D721Med (cell line): Measurements from ENCODE around the gene CCDC85C.

Experiments
- DNase-seq: peaks from one replicate; pipeline ENCODE4 v3.0.0; 2011; ENCODE audit warnings: low spot score; ENCODE audit not compliant: insufficient read length
- FAIRE-seq: peaks from 2 replicates; lab custom pipeline; 2011; peaks lifted over from hg19 to GRCh38; lab: Jason Lieb, UNC
- CTCF ChIP-seq: IDR thresholded peaks from 2 replicates; pipeline ENCODE4 v1.5.1; 2012; ENCODE audit warnings: mild to moderate bottlenecking, control low read depth; ENCODE audit not compliant: insufficient read depth; ENCODE audit errors: missing control alignments

CCDC85C gene

GRCh38 chr14:99579903-99580571 lies 24.0 kb downstream of the CCDC85C start:
- FAIRE-seq = no peak
- DNase-seq = no peak
- TF ChIP-seq CTCF = no peak

DNA sequence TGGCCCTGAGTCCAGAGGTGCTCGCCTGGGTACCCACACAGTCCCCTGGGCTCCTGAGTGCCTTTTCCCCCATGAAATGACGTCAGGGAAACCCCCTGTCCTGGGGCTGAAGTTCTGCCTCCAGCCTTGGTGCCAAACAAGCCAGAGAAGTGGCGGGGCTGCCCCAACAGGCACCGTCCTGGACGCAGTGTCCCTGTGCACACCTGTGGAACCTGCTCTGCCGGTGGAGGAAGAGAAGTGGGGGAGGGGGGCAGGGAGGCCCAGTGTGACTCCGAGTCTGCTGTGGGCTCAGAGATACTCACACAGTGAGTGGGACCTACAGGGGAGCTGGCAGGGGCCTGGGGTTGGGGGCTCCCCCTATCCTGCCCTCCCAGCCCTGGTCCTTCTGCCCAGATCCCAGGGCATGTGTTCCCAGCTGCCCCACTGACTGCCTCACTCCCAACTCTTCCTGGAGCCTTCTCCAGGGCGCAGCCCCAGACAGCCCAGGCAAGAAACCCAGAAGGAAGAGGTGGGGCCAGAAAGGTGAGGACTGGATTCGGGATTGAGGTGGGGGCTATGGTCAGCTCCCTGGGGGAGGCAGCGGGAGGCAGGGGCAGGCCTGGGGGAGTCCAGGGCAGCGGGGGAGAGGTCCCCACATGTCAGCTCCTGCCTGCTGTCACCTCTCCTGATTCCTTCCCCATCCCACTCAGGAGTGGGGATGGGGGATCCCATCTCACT lies 24.7 kb downstream of the CCDC85C start:
- FAIRE-seq (no peak), DNase-seq (no peak)
- no peak for TF ChIP-seq CTCF

- no peak for TF ChIP-seq CTCF
- DNase-seq (no peak), FAIRE-seq (no peak)
These were observed 25.4 kb downstream of the CCDC85C start for GRCh38 chr14:99578541-99579101.

DNA sequence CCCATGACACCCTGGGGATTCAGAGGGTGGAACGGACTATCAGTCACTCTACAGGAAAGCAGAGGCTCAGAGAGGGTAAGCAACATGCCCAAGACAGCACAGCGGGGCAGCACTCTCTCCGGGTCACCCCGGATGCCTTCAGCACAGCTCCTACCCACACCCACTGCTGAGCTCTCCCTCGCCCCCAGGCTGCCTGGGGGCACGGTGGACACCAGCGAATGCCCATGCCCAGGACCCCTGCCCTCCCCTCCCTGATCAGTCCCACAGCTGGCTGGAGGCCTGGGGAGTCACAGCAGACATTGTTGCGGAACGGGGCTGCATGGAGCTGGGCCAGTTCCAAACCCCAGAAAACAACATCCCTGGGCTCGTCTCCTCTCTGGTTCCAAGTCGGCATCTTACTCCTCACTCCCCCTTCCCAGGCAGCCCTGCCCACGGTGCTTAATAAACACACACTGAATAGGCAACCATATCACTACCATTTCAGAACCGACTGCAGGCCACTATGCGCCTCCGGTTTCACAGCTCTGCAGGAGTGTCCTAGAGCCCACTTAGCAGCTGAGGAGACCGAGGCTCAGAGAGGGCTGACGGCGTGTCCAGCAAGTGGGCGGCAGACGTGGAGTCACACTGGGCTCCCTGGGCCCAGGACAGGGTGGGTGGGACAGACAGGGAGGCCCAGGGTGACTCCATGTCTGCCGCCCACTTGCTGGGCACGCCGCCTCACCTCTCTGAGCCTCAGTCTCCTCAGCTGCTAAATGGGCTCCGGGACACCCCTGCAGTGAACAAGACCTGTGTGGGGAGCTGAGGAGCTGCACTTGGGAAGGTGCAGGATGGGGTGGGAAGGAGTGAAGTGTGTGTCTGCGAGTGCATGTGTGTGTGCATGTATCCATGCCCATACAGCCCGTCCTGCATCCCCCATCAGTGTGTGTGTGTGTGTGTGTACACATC lies 27.0 kb downstream of the CCDC85C start:
- no peak for DNase-seq
- FAIRE-seq = no peak
- no peak for TF ChIP-seq CTCF

- FAIRE-seq = no peak
- no peak for DNase-seq
- TF ChIP-seq CTCF = no peak
These were observed 27.7 kb downstream of the CCDC85C start for GRCh38 chr14:99576304-99576703.

DNA sequence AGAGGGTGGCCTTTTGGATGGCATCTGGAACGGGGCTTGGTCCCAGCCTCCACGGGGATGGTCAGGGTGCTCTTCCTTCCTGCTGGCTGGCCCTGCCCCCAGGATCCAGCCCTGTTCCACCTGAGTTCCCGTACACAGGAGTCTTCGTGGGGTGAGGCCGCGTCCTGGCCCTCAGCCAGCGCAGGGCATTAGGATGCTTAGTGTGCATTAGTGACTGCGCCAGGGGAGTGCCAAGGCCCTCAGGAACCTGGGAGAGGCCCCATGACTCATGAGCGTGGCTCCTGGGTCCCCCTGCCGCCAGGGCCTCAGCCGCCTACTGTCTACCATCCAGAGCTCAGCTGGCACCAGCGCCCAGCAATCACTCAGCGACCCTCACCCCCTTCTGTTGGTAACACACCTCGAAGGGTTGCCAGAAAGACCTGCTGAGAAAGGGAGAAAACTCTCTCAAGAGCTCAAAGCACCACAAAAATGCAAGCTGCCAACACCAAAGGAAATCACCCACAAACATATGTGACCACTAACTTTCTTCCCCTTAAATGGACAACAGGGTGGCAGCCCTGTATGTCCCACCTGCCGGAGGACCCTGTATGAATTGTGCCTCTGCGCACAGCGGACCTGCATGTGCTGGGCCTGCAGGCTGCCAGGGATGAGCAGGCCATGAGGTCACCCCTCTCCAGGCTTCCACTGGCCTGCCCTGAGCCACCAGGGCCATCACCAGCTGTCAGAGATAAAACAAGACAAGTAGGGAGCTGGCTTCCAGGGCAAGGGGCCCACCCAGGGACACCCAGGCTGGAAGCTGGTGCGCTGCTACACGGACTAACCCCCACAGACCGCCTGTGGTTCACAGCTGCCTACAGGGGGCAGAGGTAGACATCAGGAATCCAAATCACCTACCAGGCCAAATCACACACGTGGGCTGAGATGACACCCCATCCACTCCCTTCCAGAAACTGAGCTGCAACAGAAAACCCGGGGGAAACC lies 28.7 kb downstream of the CCDC85C start:
- DNase-seq = no peak

More for the DNA sequence above, 28.7 kb downstream of the CCDC85C start:
- TF ChIP-seq CTCF = peak; percentile 25
- no peak for FAIRE-seq
